DMS79 treated with DMSO at 0.1 percent for 48 hours (cell line): ENCODE results near the gene GPR78.
"Not testable (repeated sequence)": the region's sequence is repeated elsewhere in the genome, so short reads cannot be mapped to it uniquely, and the experiment has no call there.

Experiments used
- DNase-seq: peaks from one replicate; lab custom pipeline; 2025; lab: John Stamatoyannopoulos, UW

Gene GPR78

DNA sequence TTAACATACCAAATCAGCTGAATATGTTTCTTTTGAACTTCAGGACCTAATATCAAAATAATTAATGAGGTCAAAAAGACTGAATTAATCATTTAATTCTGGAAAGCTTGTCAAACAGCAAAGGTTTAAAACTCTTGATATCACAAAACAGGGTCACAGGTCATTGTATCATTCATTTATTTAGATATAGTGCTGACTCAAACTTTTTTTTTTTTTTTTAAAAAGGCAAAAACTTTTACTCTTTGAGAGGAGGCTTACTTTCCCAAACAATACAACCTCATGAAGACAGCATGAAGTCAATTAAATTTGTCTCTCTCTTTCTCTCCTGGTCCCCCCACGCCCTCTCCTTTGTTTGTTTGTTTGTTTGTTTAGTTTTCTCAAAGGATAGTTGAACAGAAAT, 15.6 kb upstream of the GPR78 start:
- no peak for DNase-seq

DNA sequence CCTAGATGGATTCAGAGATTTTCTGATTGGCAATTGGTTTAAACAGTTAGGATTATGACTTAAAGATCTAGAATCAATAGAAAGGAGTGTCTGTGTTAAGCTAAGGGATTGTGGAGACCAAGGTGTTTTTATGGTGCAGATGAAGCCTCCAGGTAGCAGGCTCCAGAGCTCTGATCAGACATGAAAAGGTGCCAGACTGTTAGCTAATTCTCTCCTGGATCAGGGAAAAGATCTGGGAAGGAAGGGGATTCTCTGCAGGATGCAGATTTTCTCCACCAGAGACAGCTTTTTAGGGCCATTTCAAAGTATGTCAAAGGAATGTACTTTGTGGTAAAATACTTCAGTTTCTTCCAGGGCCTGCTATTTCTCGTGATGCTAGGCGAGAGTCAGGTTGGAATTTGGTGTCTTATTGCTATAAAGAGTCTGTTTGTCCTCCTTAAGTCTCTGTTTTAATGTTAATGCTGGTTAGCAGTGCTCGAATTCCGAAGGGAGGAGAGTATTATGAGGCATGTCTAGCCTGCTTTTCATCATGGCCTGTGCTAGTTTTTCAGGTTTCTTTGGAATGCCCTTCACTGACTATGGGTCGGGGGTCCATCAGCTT, 12.0 kb upstream of the GPR78 start:
- DNase-seq = no peak

DNA sequence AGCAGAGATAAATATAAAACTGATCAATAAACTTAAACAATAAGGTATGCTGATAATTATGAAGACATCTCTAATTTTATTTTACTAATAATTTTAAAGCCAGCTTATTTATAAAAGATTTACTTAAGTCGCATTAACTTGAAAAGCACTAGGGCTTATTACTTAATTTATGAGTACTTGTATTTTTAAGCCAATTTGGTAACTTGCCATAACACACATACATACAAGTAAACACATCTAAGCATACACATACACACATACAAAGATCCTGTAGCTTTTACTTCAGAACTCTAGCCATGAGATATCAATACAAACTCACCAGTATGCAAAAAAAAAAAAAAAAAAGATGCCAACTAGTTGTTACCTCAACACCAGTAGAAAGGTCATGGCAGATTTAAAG, 10.0 kb upstream of the GPR78 start:
- no peak for DNase-seq

DNA sequence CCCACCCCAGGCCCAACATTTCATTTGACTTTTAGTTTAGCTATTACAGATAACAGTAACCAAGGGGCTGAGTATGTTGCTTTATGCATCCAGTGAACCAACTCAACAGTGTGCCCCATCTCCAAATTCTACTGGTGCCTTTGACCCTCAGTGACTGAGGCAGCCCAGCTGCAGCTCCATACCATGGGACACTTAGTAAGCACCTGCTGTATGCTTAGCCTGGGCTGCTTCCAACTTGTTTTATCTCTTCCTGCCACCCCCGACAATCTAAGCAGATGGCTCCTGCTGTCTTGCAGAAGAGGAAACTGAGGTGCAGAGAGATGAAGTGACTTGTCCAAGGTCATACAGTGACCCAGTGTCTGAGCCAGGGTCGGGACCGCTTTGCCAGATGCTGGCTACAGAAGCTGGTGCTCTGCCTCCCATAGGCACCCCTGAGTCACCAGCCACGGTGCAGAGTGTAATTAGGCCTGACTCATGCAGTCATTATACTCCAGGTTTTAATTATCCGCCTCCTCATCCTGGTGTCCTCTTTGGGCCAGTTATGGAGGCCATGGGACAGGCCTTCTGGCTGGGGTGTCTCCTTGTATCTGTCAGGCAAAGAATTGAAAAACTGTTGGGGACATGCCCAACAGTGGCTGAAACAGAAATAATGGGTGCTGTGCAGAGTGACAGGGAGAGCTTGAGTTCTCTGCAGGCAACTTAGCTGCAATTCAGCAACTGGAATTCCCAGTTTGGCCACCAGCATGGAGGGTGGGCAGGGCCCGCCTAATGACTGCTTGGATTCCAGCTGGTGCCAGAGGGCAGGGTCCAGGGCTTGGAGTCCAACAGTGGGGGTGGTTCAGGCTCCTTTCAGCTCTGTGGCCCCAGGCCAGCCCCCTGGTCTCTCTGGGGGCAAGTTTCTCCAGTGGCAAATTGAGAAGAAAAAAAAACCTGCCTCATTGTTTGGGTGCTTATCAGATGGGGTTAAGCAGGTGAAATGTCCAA, 8.2 kb upstream of the GPR78 start:
- DNase-seq = no peak

DNA sequence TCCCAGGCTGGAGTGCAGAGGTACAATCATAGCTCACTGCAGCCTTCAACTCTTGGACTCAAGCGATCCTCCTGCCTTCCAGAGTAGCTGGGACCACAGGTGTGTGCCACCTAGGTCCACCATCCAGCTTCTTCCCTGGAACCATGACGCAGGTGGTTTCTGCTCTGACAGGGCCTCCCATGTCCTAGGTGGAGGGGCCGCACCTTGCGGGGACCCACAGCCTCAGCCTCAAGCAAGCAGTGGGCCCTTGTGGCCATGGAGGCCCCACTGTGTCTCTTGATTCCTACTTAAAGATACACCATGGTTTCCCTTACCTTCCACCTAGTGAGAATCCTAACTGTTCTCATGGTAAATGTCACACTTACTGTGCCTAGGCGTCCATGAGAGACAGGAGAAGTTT, 6.9 kb upstream of the GPR78 start:
- DNase-seq = no peak

DNA sequence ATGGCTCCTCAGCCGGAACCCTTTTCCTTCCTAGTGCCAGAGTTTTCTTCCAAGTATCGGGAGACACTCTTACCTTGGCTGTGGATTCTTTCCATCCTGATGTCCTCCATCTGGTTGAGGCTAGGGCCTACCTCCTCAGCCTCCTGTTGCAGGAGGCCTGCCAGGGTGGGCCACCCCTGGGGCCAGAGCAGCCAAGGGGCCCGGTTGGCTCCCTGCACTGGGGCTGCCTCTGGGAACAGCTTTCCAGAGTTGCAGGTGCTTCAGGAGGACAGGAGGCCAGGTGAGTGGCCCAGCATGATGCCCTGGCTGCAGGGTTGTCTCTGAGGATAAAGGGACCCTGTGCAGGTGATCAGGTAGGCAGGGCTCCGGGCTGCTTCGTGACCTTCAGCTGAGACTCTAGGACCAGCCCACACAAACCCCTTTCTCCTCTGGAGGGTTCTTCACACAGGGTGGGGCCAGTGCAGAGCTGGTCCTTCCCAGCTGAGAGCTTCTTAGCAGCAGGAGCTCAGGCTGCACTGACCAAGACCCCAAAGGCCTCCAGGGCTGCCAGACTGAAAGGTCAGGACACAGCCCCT, 5.3 kb upstream of the GPR78 start:
- no peak for DNase-seq

DNA sequence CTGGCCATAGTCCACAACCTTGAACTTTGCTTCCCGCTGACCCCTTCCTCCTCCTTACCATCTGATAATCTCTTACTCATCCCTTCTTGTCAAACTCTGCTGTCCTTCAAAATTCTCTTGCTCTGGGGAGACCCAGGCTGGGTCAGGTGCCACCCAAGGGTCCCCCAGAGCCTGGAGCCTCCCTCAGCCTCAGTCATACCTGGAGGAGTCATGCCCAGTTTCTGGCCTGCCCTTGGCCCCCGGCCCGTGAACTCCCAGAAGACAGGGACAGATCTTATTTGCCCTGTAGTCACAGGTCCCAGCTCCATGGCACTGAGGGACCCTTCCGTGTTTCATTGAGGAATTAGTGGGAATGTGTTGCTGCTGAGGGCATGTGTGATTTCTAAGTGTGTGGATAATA, 4.7 kb upstream of the GPR78 start:
- no peak for DNase-seq

DNA sequence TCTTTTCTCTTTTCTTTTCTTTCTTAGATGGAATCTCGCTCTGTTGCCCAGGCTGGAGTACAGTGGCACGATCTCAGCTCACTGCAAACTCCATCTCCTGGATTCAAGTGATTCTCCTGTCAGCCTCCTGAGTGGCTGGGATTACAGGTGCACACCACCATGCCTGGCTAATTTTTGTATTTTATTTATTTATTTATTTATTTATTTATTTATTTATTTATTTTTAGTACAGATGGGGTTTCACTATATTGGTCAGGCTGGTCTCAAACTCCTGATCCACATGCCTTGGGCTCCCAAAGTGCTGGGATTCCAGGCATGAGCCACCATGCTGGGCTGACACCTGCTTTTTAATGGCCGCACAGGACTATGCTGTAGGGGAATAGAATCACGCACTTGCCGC, 3.6 kb upstream of the GPR78 start:
- not testable (repeated sequence) for DNase-seq

DNA sequence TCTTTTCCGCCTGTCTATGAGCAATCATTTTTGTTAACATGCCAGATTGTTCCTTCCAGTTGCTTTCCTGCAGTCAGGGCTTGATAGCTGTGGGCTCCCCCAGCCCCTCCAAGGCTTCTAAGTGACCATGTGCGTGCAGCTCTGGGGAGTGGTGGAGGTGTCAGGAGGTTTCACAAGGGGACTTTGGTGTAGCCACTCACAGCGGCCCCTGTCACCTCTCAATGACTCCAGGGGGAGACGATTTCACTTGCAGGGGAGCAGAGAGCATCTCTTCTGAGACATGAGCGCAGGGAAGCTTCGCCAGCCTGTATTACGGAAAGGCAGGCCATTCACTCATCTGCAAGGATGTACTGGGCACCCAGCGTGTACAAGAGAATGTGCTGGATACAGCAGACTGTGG, 3.1 kb upstream of the GPR78 start:
- no peak for DNase-seq

DNA sequence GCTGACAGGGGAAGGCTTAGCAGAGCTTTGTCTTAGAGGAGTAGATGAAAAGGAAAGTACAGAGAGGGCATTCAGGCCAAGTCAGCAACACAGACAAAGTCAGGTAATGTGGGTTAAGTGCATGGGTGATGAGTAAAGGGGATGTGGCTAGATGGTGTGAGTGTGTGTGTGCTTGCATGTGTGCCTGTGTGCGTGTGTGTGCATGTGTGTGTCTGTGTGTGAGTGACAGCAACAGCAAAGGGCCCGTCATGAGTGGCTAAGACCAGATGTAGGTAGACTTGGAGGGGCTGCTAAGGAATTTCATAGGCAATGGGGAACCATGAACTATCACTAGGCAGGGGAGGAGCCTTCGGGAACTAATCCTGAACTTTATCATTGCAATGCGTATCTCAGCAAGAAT, 2.2 kb upstream of the GPR78 start:
- no peak for DNase-seq

DNA sequence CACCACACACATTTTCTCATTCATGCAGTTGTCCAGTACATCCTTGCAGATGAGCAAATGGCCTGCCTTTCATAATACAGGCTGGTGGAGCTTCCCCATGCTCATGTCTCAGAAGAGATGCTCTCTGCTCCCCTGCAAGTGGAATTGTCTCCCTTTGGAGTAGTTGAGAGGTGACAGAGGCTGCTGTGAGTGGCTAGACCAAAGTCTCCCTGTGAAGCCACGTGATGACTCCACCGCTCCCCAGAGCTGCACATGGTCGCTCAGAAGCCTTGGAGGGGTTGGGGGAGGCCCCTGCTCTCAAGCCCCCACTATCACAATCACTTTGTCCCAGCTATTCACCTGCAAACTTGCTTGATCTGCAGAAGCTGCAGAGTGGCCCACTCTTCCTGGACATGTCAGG, 1.5 kb upstream of the GPR78 start:
- DNase-seq = no peak

DNA sequence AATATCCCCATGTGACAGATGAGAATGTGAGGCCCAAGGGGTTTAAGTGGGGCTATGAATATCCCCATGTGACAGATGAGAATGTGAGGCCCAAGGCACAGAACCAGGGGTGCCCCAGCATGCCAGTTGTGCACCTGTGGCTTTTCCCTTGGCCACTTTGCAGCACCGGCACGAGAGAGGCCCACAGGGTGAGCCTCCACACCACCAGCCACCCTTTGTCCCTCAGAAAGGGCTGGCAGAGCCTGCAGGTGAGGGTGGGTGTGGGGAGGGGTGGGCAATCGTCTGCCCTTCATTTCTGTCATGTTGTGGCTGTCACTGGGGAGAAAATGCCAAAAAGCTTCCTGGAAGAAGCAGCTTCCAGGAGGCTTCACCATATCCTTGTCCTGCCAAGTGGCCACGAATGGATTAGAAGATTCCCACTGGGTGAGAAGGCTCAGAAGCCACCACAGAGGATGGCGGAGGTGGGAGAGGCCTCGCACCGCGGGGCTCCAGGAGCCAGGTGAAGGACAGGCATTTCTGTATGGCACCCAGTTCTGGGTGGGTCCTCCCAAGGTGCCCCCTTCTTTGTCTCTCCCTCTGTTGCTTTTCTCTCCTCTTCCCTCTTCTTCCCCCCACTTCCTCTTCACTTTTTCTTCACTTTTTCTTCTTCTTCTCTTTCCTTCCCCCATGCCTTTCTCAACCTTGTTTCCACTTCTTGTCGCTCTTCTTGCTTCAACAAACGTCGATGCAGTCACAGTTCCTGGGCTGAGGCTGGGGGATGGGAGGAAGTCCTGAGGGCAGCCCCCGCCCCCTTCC, 469 bp upstream of the GPR78 start:
- DNase-seq = no peak

DNA sequence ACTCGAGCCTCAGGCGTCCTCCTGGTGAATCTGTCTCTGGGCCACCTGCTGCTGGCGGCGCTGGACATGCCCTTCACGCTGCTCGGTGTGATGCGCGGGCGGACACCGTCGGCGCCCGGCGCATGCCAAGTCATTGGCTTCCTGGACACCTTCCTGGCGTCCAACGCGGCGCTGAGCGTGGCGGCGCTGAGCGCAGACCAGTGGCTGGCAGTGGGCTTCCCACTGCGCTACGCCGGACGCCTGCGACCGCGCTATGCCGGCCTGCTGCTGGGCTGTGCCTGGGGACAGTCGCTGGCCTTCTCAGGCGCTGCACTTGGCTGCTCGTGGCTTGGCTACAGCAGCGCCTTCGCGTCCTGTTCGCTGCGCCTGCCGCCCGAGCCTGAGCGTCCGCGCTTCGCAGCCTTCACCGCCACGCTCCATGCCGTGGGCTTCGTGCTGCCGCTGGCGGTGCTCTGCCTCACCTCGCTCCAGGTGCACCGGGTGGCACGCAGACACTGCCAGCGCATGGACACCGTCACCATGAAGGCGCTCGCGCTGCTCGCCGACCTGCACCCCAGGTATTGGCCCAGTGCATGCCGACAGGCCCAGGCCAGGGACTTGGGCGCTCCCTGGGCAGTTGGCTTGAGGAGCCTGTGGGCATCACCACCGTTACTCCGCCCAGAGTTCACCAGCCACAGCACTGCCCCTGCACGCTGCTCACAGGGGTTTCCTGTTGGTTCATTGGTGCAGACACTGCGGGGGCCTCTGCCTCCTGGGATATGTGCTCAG, 1.1 kb downstream of the GPR78 start:
- no peak for DNase-seq

DNA sequence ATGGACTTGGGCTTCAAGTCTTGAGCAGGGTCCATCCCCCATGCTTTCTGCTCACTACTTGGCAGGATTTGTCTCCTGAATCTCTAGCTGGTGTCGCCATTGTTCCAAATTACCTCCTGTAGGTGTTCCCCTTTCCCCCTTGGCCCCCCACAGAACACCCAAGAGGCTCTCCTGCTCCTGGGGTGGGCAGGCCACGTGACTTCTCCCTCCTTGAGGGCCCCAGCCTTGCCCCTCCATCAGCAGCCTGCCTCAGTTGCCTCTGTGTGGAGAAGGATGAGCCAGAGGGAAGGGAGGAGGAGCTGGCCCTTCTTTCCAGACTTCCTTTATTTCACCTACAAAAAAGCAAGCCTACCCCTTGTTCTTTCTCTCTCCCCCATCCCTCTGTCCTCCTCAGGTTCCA, 1.8 kb downstream of the GPR78 start:
- DNase-seq = no peak

DNA sequence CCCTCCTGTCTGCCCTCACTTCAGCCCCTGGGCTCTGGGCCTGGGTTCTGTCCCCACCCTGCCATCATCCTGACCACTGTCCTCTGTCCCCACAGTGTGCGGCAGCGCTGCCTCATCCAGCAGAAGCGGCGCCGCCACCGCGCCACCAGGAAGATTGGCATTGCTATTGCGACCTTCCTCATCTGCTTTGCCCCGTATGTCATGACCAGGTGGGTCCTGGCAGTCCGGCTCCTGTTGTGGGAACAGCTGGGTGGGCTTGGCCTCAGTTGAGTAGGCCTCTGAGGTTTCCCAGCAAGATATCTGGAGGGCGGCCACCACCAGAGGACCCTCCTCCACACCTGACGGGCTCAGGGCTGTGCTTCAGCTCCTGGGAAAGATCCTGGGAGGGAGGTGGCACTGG, 2.2 kb downstream of the GPR78 start:
- no peak for DNase-seq

DNA sequence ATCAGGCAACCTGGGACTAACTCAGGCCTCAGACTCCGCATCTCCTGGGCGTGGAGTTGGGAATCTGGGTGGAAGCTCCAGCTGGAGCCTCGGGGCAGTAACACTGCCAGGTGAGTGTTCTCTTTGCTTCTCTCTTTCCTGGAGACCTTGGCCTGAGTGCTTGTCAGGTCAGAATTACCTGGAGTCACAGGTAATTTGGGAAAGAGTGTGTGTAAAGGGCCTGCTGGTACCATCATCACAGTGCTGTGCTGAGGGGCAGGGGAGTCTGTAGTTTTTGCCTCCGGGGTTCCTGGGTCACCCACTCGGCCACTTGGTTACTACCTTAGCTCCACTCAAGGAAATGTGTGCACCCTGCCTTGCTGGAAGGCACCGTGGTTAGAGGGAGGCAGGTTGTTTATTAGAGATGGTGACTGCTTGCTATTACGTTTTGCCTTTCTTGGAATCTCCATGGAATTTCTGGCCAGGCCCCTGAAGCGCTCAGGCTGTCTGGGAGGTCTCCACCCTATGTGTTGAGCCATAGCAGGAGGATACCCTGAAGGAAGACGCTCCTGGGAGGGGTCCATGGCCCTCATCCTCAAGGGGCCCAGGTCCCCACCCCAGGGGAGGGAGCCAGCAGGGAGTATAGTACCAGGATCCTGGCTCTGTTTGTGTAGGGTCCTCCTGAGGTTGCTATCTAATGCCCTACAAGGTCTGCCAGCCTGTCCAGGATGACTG, 2.9 kb downstream of the GPR78 start:
- DNase-seq = no peak

DNA sequence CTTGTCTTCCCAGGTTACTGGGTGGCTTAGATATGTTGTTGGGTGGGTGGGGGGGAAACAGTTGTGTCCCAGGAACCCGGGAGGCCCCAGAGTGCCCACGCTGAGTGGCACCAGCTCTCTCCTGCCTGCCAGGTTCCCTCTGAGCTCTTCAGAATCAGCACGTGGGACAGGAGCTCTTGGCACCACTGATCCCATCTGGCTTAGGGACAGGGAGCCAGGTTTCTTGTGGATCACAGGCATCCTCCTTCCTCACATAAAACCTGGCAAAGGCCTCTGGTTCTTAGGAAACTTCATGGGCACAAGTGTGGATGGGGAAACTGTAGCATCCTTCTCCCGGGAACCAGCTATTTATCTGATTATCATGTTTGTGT, 3.4 kb downstream of the GPR78 start:
- DNase-seq = no peak

DNA sequence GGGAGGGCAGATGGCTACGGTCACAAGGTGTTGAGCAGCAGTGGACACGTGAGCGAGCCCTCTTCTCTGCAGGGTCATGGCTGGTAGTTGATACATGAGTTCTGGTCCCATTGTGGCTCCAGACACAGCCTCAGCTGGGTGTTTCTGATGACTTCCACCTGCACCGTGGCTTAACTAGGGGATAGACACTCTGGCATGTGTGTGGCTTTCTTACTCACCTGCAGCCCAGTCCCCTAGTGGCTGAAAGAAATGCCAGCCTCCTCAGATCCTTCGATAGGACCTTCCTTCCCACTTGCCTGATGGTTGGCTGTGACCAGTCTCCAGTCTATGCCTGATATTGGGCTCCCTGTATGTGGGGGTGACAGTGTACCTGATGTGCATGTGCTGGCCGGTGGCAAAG, 5.0 kb downstream of the GPR78 start:
- DNase-seq = no peak

DNA sequence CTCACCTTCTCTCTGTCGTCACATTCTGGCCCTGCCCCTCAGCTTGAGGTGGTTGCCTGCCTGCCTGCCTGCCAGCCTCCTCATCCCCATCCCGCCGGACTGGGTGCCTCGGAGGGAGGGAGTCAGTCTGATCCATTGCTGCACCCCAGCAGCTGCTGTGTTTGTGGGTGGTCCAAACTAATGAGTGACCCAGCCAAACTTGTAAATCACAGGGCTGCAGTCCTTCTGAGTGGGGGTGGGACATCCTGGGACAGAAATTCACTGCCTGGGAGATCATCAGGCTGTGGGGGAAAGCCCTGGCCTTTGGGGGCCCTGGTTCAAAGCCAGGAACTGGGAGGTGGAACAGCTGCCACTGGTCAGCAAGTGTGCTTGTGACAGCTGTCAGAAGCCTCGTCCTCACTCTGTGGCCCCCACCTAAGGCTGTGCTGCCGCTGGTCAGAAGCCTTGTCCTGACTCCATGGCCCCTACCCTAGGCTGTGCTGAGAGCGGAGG, 5.6 kb downstream of the GPR78 start:
- DNase-seq = no peak

DNA sequence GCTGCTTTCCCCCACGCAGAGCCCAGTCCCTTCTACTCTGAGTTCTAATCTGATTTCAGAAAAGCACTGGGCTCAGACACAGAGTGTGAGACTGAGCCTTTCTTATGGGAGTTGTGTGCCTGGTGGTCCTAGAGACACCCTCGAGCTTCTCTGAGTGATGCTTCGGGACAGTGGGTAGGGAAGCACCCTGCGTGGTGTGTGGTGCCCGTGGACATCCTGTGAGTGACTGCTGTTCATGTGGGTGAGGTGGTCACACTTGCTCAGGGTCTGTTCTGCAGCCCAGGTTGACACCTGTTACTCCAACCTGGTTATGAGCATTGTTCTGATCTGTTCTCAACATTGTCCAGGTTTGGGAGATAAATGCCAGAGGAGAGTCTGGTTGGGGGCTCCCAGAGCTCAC, 6.1 kb downstream of the GPR78 start:
- no peak for DNase-seq
